ENCODE measurements around the gene TEX264. TPM values are rescaled to one million over a fixed set of nuclear protein-coding genes. Genes with fewer than 3 reads are reported as not detected.

The TEX264 gene
- total and polyA plus RNA-seq, 2 experiments from 2014 or later = 59.6 to 98.7 TPM

GRCh38 chr3:51703761-51704510, 32.9 kb downstream of the TEX264 start:
- WGBS (ENCODE audit: low lambda C conversion rate, missing lambda C conversion rate) = 75% methylated on average over 12 of the region's 12 CpGs
- Histone ChIP-seq H2AFZ (no peak overlapping the region), H3K4me3 (no peak overlapping the region), H3K27ac (no peak overlapping the region), H3K36me3 (replicated peaks; ENCODE audit: insufficient read depth, low read depth) (no peaks in the 10 kb centered on the region), H3K9me3 (ENCODE audit: low read depth) (no peaks in the 10 kb centered on the region), H3K79me2 (no peaks in the 10 kb centered on the region), H3K27me3 (peaks cover 19% of the 10 kb centered on the region), H3K4me1 (ENCODE audit: insufficient read depth) (no peaks in the 10 kb centered on the region), H3K9me2 (replicated peaks; ENCODE audit: insufficient read depth) (no peaks in the 10 kb centered on the region), H4K20me1 (ENCODE audit: insufficient read depth, poor library complexity, severe bottlenecking) (peaks cover 10% of the 10 kb centered on the region), H3K4me2 (no peak overlapping the region)
- TF ChIP-seq EZH2 (IDR thresholded peaks at IDR 0.05; ENCODE audit: borderline replicate concordance) (no peak), CTCF (IDR thresholded peaks at IDR 0.05; ENCODE audit: poor library complexity) (no peak)
- DNase-seq (ENCODE audit: low spot score) = no peak

- H3K27ac ChIP-seq = no peak overlapping the region
- no peaks in the 10 kb centered on the region for H3K4me1 ChIP-seq (ENCODE audit: insufficient read depth)
- H3K36me3 ChIP-seq (replicated peaks; ENCODE audit: insufficient read depth, low read depth) = no peaks in the 10 kb centered on the region
- peaks cover 19% of the 10 kb centered on the region for H3K27me3 ChIP-seq
- peaks cover 10% of the 10 kb centered on the region for H4K20me1 ChIP-seq (ENCODE audit: insufficient read depth, poor library complexity, severe bottlenecking)
- no peaks in the 10 kb centered on the region for H3K9me2 ChIP-seq (replicated peaks; ENCODE audit: insufficient read depth)
- no peak overlapping the region for H2AFZ ChIP-seq
- WGBS (ENCODE audit: low lambda C conversion rate, missing lambda C conversion rate) = 91% methylated on average over 4 of the region's 4 CpGs
- no peak overlapping the region for H3K4me2 ChIP-seq
- no peak for DNase-seq (ENCODE audit: low spot score)
- TF ChIP-seq EZH2phosphoT487 (IDR thresholded peaks at IDR 0.05; ENCODE audit: low read depth, severe bottlenecking, unreplicated experiment) (no peak), EZH2 (IDR thresholded peaks at IDR 0.05; ENCODE audit: borderline replicate concordance) (no peak), CTCF (IDR thresholded peaks at IDR 0.05; ENCODE audit: poor library complexity) (no peak)
- no peaks in the 10 kb centered on the region for H3K9me3 ChIP-seq (ENCODE audit: low read depth)
- H3K4me3 ChIP-seq = no peak overlapping the region
- H3K79me2 ChIP-seq = no peaks in the 10 kb centered on the region
Measured at GRCh38 chr3:51704511-51704950, 33.5 kb downstream of the TEX264 start.

GRCh38 chr3:51705276-51706020, 34.4 kb downstream of the TEX264 start:
- Histone ChIP-seq H3K79me2 (no peaks in the 10 kb centered on the region), H3K4me3 (no peak overlapping the region), H3K36me3 (replicated peaks; ENCODE audit: insufficient read depth, low read depth) (no peaks in the 10 kb centered on the region), H3K4me1 (ENCODE audit: insufficient read depth) (no peaks in the 10 kb centered on the region), H3K9me3 (ENCODE audit: low read depth) (no peaks in the 10 kb centered on the region), H3K9me2 (replicated peaks; ENCODE audit: insufficient read depth) (no peaks in the 10 kb centered on the region), H4K20me1 (ENCODE audit: insufficient read depth, poor library complexity, severe bottlenecking) (peaks cover 10% of the 10 kb centered on the region), H3K27ac (no peak overlapping the region), H2AFZ (no peak overlapping the region), H3K4me2 (no peak overlapping the region), H3K27me3 (peaks cover 19% of the 10 kb centered on the region)
- TF ChIP-seq EZH2phosphoT487 (IDR thresholded peaks at IDR 0.05; ENCODE audit: low read depth, severe bottlenecking, unreplicated experiment) (no peak), EZH2 (IDR thresholded peaks at IDR 0.05; ENCODE audit: borderline replicate concordance) (no peak), CTCF (IDR thresholded peaks at IDR 0.05; ENCODE audit: poor library complexity) (no peak)
- WGBS (ENCODE audit: low lambda C conversion rate, missing lambda C conversion rate) = 88% methylated on average over 8 of the region's 8 CpGs
- no peak for DNase-seq (ENCODE audit: low spot score)
